GM21526 (cell line): ENCODE data around the gene SYT7.

ENCODE experiments used
- ATAC-seq: cut with Tn5 transposase; IDR thresholded peaks from one replicate; pipeline ENCODE4 v1.9.1; 2021; ENCODE audit warnings: moderate library complexity; ENCODE audit not compliant: unreplicated experiment, low FRiP score

SYT7 gene

DNA sequence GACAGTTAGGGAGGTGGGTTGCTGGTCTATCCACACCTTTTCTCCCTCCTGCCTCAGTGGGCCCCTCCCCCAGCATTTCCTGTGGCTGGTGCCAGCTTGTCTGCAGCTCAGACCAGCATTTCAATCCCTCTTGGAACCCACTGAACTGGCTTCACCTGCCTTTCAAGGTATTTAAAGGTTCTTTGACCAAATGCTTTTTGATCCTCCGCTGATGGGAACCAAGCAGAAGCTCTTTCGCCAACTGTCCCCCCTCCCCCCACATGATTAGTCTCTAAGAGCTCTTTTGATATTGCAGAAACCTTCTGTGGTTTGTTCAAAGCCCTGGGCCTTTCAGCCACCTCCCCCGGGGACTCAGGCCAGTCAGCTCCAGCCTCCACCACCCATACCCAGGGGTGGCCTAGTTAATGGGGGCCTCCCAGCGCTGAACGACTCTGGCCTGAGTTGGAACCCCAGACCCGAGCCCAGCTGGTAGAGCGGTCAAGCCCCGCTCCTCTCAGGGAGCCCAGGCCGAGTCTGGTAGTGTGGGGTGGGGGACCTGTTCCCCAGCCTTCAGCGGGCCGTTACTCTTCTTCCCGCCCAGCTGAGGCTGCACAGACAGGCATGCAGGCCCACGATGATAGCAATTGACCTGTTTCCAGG, 6.0 kb upstream of the SYT7 start:
- ATAC-seq, result no peak

DNA sequence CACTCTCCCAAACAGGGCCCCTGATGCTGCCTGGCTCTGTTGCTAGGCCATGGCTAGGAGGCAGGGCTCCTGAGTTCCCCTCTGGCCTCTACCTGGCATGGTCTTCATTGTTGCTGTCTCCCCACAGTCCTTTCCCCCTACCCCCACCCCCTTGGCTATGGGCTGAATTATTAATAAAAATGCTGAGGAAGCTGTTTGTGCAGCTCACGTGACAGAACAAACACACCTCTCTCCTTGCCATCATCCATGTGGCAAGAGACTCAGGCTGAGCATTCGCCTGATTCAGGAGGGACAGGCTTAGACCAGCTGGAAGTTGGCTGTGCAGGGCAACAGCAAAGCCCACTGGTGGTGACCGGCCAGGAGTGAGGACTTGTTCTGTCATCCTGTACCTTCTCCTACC, 4.2 kb upstream of the SYT7 start:
- no peak for ATAC-seq

- no peak for ATAC-seq
Observed at GRCh38 chr11:61581931-61582330, 1.1 kb upstream of the SYT7 start.

GRCh38 chr11:61580271-61580888, 496 bp downstream of the SYT7 start:
- ATAC-seq, result no peak

GRCh38 chr11:61579676-61580270, 1.1 kb downstream of the SYT7 start:
- ATAC-seq, result no peak

DNA sequence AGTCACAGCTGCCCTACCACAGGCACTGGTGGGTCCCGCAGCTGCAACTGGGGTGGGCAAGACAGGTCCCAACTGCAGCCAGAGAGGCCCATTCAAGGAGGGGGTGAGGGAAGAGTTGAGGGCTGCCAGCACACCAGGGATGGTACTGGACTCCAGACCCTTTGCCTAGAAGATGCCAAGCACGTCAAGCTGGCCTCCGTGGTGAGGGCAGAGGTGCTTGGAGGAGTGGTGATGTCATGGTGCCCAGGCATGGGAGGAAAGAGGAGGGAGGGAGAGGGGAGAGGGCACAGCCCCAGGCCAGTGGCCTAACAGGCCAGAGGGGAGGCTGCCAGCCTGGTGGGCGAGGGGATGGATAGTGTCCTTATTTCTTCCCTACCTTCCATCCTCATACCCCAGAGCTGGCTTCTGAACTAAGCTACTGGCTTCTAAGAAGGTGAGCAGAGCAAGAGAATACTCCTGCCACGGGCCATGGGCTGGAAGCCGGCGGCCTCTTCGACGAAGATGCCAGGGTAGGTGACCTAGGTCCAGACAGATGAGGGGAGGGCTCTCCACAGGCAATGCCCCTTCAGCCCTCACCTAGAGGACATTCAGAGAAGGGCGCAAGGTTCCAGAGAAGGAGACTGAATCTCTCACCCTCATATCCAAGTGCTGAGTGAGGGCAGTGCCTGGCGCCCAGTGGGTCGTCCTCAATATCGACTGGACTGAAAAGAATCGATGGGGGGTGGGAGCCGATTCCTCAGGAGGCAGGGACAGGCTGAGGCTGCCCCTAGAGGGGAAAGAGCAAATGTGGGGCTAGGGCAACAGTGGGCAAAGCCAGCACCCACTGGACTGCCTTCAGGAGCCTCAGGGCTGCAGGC, 1.8 kb downstream of the SYT7 start:
- no peak for ATAC-seq

DNA sequence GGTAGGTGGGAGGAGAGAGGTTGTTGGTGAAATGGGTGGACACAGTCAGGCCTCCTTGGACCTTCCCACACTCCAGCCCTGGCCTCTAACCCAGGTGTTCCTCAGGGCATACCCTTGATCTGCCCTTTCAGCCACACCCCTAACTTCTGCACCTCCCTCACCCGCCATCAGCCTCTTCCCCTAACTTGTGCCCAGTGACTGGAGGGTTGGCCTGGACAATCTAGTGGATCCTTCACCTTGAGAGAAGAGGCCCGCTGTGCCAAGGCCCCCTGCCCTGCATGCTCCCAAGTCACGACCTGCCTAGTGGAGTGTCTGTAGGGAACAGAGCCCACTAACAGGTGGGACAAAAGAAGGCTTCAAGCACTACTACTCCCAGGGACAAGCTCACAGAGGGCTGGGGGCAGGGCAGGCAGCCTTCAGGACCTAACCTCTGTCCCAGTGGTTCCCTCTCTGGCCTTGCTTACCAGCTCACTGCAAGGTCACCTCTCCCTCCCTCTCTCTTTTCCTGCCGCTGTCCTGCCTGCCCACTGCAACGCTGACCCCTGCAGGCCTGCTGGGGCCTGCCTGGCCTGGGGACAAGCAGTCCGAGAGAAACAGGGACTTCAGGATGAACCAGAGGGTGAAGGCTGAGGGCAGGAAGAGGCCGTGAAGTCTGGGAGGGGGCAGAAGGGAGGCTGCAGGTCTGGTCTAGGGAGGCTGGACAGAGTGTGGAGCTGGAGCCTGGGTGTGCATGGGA, 3.3 kb downstream of the SYT7 start:
- no peak for ATAC-seq

- ATAC-seq, result no peak
Observed at GRCh38 chr11:61575886-61576861, 4.7 kb downstream of the SYT7 start.

DNA sequence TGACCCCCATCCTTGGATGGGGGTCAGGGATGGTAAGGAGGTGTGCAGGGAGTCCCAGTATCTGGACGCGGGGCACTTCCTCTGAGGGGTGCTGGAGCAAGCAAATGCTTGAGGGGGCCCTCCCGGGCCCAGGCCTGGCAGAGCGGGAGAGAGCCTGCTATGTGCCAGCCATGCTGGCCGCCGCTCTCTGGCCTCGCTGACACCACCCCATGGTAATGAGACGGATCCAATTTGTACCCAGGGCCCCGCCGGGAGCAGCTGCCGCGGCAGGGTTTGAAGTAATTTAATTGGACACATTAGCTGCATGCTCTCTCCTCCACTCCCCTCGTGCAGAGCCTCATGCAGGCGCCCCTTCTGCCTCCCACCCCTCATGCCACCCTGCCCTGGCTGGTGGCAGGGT, 6.3 kb downstream of the SYT7 start:
- no peak for ATAC-seq

DNA sequence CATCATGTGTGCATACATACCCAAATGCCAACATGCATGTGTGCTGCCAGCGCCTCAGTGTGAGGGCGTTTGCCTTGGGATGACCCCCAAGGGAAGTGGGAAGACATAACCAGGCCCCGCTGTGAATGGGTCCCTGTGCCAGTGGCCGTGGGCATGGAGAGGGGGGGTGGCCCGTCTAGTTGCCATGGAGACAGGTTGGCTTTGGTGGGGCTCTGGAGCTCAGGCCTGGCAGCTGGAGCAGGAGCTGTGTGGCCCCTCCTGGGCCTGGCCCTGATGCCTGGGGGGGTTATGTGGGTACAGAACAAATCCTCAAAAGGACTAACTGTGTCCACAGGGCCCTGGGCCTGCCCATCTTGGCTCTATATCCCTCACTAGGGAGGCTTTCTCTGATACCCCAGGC, 8.0 kb downstream of the SYT7 start:
- ATAC-seq, result no peak

DNA sequence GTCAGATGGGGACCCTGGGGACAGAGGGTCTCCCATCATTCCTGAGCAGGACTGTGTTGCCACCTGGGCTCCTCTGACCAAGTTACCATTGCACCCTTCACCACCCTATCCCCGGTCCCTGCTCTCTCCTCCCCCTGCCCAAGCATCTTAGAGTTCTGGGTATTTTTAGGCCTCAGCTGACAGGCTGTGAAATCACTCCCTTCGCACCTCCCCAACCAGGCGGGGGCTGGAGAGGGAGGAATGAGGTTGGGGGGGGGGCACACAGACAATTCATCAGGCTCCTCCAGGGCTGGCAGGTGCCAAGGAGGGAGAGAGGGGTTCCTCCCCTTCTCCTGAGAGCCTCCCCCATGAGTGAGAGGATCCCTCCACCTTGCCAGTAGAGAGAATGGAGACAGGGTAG, 9.0 kb downstream of the SYT7 start:
- ATAC-seq, result no peak

GRCh38 chr11:61571337-61571736, 9.5 kb downstream of the SYT7 start:
- no peak for ATAC-seq

GRCh38 chr11:61569701-61570100, 11.2 kb downstream of the SYT7 start:
- no peak for ATAC-seq

DNA sequence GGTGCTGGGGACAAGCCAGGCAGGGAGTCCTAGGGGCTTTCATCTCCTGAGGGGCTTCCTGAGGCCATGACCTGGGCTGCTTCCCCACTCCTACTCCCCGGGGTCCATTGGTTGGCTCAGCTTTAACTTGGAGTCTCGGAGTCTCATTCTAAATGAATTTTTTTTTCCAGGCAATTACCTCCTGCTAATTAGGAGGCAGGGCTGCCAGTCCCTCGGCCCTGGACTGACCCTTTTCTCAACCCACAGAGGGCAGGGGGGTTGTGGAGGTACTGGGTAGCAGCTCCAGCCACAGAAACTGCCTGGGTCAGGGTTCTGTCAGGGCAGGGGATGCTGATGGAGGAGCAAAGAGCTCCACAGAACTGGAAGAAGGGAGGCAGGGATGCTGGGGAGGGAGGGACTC, 11.9 kb downstream of the SYT7 start:
- ATAC-seq, result no peak

DNA sequence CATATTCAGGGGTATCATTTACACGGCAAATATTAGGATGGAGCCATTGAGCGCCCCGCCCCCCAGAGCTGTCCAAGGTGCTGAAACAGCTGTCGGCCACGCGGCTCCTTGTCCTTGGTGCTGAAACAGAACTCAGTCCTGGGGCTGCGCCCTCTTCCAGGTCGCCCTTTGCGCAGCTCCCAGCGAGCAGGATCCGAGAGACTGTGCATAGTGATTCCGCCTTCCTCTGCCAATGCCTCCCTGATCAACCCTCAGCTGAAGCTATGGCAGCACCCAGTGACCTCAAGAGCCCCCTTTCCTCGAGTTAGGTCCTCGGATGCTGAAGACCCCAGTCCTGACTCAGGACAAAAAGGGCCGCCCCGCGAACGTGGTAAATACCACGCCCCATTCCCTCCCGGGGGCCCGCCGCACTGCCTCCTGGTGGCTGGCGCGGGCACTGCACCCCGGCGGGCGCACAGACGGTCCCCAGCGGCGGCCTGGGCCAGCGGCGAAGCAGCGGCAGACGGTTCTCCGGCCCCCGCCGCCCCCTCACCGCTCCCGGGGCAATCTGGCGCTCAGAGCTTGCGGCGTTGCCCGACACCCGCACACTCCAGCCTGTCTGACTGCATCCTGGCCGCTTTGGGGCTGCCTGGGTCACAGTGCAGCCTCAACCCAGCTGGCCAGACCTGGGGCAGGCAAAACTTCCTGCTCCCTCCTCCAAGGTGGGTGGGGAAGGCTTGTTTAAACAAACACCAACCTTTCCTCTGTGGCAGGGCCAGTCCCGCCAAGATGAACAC, 13.4 kb downstream of the SYT7 start:
- ATAC-seq, result no peak

GRCh38 chr11:61564936-61565696, 15.8 kb downstream of the SYT7 start:
- ATAC-seq, result no peak

- no peak for ATAC-seq
Observed at GRCh38 chr11:61560751-61561150, 20.1 kb downstream of the SYT7 start.

- ATAC-seq, result no peak
Observed at GRCh38 chr11:61556621-61557020, 24.3 kb downstream of the SYT7 start.
